HG03457 (cell line): ENCODE results near the gene ELL.
A peak's percentile ranks its signal among the peaks of the same experiment; 100 is the strongest.

Experiments
- ATAC-seq: cut with Tn5 transposase; IDR thresholded peaks from one replicate; pipeline ENCODE4 v1.9.1; 2021; ENCODE audit warnings: moderate number of reproducible peaks; ENCODE audit not compliant: unreplicated experiment

ELL gene

GRCh38 chr19:18491995-18492953 lies 29.6 kb downstream of the ELL start:
- ATAC-seq: no peak

GRCh38 chr19:18490728-18491127 lies 31.1 kb downstream of the ELL start:
- no peak for ATAC-seq

- no peak for ATAC-seq
Observed at GRCh38 chr19:18489627-18490184, 32.2 kb downstream of the ELL start.

- ATAC-seq: no peak
Observed at GRCh38 chr19:18488838-18489626, 32.8 kb downstream of the ELL start.

GRCh38 chr19:18488403-18488723 lies 33.5 kb downstream of the ELL start:
- no peak for ATAC-seq

- ATAC-seq: no peak
Observed at GRCh38 chr19:18487576-18488402, 34.1 kb downstream of the ELL start.

GRCh38 chr19:18486746-18487145 lies 35.1 kb downstream of the ELL start:
- no peak for ATAC-seq

GRCh38 chr19:18484992-18485391 lies 36.9 kb downstream of the ELL start:
- ATAC-seq: no peak

GRCh38 chr19:18483119-18483890 lies 38.6 kb downstream of the ELL start:
- no peak for ATAC-seq

- ATAC-seq: no peak
Observed at GRCh38 chr19:18481505-18482222, 40.2 kb downstream of the ELL start.

GRCh38 chr19:18480006-18480691 lies 41.7 kb downstream of the ELL start:
- ATAC-seq: no peak

GRCh38 chr19:18478545-18479311 lies 43.1 kb downstream of the ELL start:
- ATAC-seq: peak; percentile 60

GRCh38 chr19:18477974-18478373 lies 43.9 kb downstream of the ELL start:
- ATAC-seq: no peak

GRCh38 chr19:18477042-18477779 lies 44.7 kb downstream of the ELL start:
- ATAC-seq: no peak

GRCh38 chr19:18476507-18477041 lies 45.3 kb downstream of the ELL start:
- no peak for ATAC-seq

GRCh38 chr19:18475762-18476331 lies 46.0 kb downstream of the ELL start:
- no peak for ATAC-seq

- ATAC-seq: no peak
Observed at GRCh38 chr19:18475004-18475453, 46.8 kb downstream of the ELL start.
